Kidney epithelial cell (primary cell): ENCODE results near the gene OLFML1. TPM values are rescaled to one million over a fixed set of nuclear protein-coding genes. Genes with fewer than 3 reads are reported as not detected.

Experiments used
- DNase-seq: peaks from one replicate; pipeline ENCODE4 v3.0.0-alpha.2; 2010; ENCODE audit warnings: low read depth
- H3K27me3 ChIP-seq: 2 replicates; pipeline ENCODE4 v1.6.0; 2011; ENCODE audit warnings: low read length; ENCODE audit not compliant: control insufficient read depth, insufficient read depth
- H3K36me3 ChIP-seq: 2 replicates; pipeline ENCODE4 v1.5.1; 2011; ENCODE audit warnings: low read length; ENCODE audit not compliant: control insufficient read depth, insufficient read depth
- H3K4me3 ChIP-seq: 2 replicates; pipeline ENCODE4 v1.5.1; 2011; ENCODE audit warnings: low read depth, mild to moderate bottlenecking, control low read depth, low read length
- CTCF ChIP-seq: IDR thresholded peaks from 2 replicates; pipeline ENCODE4 v1.5.1; 2011; ENCODE audit warnings: mild to moderate bottlenecking, moderate library complexity, low read length, control low read depth, inconsistent platforms; ENCODE audit not compliant: insufficient read depth, poor library complexity, severe bottlenecking
- total RNA-seq: library from RNA; depleted of rRNA; stranded (reverse); fragments of >200 nt; gene quantifications from 2 replicates; pipeline ENCODE4 v1.2.3, GENCODE V29; 2015

Gene OLFML1
- total RNA-seq, 1 donor from 2014 or later: not detected

GRCh38 chr11:7506243-7506642 lies 20.9 kb downstream of the OLFML1 start:
- no peak for DNase-seq
- no peaks in the 10 kb centered on the region for H3K36me3 ChIP-seq
- no peak for TF ChIP-seq CTCF
- H3K4me3 ChIP-seq: no peak overlapping the region
- H3K27me3 ChIP-seq: no peaks in the 10 kb centered on the region

- no peaks in the 10 kb centered on the region for H3K27me3 ChIP-seq
- H3K36me3 ChIP-seq: no peaks in the 10 kb centered on the region
- no peak for DNase-seq
- no peak overlapping the region for H3K4me3 ChIP-seq
- no peak for TF ChIP-seq CTCF
These were observed 22.8 kb downstream of the OLFML1 start for GRCh38 chr11:7508087-7508486.

- no peaks in the 10 kb centered on the region for H3K36me3 ChIP-seq
- peaks cover 8% of the 10 kb centered on the region for H3K27me3 ChIP-seq
- H3K4me3 ChIP-seq: no peak overlapping the region
- no peak for TF ChIP-seq CTCF
- DNase-seq: no peak
These were observed 24.7 kb downstream of the OLFML1 start for GRCh38 chr11:7509966-7510365.

- no peak for TF ChIP-seq CTCF
- no peak overlapping the region for H3K4me3 ChIP-seq
- peaks cover 11% of the 10 kb centered on the region for H3K27me3 ChIP-seq
- no peak for DNase-seq
- H3K36me3 ChIP-seq: no peaks in the 10 kb centered on the region
These were observed 26.1 kb downstream of the OLFML1 start for GRCh38 chr11:7511401-7511800.

- no peak for DNase-seq
- Histone ChIP-seq H3K27me3 (peaks cover 11% of the 10 kb centered on the region), H3K4me3 (peak overlapping the region; percentile 78), H3K36me3 (no peaks in the 10 kb centered on the region)
- TF ChIP-seq CTCF: no peak
These were observed 27.4 kb downstream of the OLFML1 start for GRCh38 chr11:7512525-7513233.
